ENCODE data around the gene ACAA1.
"Not testable (repeated sequence)": the region's sequence is repeated elsewhere in the genome, so short reads cannot be mapped to it uniquely, and the experiment has no call there.

Gene ACAA1

DNA sequence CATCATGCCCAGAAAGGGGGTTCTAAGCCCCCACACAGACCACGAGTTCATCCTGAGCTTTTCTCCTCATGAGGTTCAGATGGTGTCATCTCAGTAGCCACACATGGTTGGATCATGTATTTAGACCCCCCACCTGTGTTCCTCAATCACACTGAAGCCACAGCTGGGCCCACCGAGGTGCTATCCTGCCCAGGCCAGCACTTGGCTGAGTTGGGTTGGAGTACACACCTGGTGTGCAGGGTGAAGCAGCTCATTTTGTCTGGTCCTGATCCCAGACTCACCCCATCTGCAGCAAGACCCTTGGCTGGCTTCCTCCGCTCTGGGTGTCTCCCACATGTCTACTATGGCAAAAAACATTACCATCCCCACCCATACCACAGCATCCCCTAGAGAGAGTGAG is 41.9 kb downstream of the ACAA1 start:
- TF ChIP-seq, protein P1, sequence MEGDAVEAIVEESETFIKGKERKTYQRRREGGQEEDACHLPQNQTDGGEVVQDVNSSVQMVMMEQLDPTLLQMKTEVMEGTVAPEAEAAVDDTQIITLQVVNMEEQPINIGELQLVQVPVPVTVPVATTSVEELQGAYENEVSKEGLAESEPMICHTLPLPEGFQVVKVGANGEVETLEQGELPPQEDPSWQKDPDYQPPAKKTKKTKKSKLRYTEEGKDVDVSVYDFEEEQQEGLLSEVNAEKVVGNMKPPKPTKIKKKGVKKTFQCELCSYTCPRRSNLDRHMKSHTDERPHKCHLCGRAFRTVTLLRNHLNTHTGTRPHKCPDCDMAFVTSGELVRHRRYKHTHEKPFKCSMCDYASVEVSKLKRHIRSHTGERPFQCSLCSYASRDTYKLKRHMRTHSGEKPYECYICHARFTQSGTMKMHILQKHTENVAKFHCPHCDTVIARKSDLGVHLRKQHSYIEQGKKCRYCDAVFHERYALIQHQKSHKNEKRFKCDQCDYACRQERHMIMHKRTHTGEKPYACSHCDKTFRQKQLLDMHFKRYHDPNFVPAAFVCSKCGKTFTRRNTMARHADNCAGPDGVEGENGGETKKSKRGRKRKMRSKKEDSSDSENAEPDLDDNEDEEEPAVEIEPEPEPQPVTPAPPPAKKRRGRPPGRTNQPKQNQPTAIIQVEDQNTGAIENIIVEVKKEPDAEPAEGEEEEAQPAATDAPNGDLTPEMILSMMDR (IDR thresholded peaks at IDR 0.05; ENCODE audit: control insufficient read depth, insufficient read depth, low read depth, low read length, missing control alignments): no peak

DNA sequence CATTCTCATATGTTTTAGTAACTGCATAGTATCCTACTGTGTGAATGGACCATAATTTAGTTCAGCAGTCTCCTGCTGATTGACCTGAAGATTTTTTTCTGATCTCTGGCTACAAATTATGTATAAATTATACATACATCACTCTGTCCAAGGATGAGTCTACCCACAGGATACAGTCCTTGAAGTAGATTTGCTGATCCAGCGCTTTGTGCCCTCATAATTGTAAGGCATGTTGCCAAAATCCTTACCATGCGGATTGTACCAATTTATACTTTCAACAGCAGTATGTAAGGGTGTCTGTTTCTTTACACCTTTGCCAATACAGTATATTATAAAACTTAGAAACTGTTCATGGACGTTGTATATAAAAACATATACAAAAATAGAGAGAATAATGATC is 46.5 kb downstream of the ACAA1 start:
- TF ChIP-seq, protein P1 (IDR thresholded peaks at IDR 0.05; ENCODE audit: control insufficient read depth, insufficient read depth, low read depth, low read length, missing control alignments): no peak
- no peak overlapping the region for H3K4me3 ChIP-seq (ENCODE audit: control insufficient read depth, low read depth, low read length)
- no peak for DNase-seq (ENCODE audit: low read depth)

More for the DNA sequence above, 41.9 kb downstream of the ACAA1 start:
- no peak overlapping the region for H3K4me3 ChIP-seq (ENCODE audit: control insufficient read depth, low read depth, low read length)
- no peak for DNase-seq (ENCODE audit: low read depth)

DNA sequence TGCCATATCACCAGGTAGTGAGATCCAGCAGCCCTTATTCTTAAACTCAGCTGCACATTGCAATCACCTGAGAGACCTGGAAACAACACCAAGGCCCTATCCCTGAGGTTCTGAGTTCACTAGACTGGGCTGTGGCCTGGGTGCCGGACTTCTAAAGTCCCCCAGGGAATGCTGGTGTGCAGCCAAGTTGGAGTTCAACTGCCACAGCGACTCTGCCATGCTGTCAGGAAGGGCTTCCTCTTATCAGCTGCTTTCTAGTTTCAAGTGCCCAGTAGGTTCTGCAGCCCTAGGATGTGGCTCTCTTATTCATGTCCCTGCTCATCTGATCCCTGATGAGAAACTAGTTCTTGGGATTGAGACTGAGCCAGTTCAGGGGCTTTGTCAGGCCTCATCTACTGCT is 47.8 kb downstream of the ACAA1 start:
- no peak overlapping the region for H3K4me3 ChIP-seq (ENCODE audit: control insufficient read depth, low read depth, low read length)
- TF ChIP-seq, protein P1 (IDR thresholded peaks at IDR 0.05; ENCODE audit: control insufficient read depth, insufficient read depth, low read depth, low read length, missing control alignments): no peak
- no peak for DNase-seq (ENCODE audit: low read depth)

- H3K4me3 ChIP-seq (ENCODE audit: control insufficient read depth, low read depth, low read length): no peak overlapping the region
- TF ChIP-seq, protein P1 (IDR thresholded peaks at IDR 0.05; ENCODE audit: control insufficient read depth, insufficient read depth, low read depth, low read length, missing control alignments): no peak
- DNase-seq (ENCODE audit: low read depth): no peak
Measured at GRCh38 chr3:38088126-38089078, 48.5 kb downstream of the ACAA1 start.

- not testable (repeated sequence) for H3K4me3 ChIP-seq (ENCODE audit: control insufficient read depth, low read depth, low read length); DNase-seq (ENCODE audit: low read depth)
Measured at GRCh38 chr3:38087278-38087677, 49.6 kb downstream of the ACAA1 start.

GRCh38 chr3:38086496-38086895 is 50.4 kb downstream of the ACAA1 start:
- TF ChIP-seq, protein P1 (IDR thresholded peaks at IDR 0.05; ENCODE audit: control insufficient read depth, insufficient read depth, low read depth, low read length, missing control alignments): no peak
- DNase-seq (ENCODE audit: low read depth): no peak
- H3K4me3 ChIP-seq (ENCODE audit: control insufficient read depth, low read depth, low read length): no peak overlapping the region

- no peak overlapping the region for H3K4me3 ChIP-seq (ENCODE audit: control insufficient read depth, low read depth, low read length)
- DNase-seq (ENCODE audit: low read depth): no peak
- TF ChIP-seq, protein P1 (IDR thresholded peaks at IDR 0.05; ENCODE audit: control insufficient read depth, insufficient read depth, low read depth, low read length, missing control alignments): no peak
Measured at GRCh38 chr3:38085943-38086324, 51.0 kb downstream of the ACAA1 start.

Measured in AG09309 (cell line).